BE2C (cell line): ENCODE measurements around the gene RGS19.

Experiments used
- DNase-seq: peaks from one replicate; pipeline ENCODE4 v3.0.0-alpha.2; 2020
- H3K27me3 ChIP-seq: fragments of 250-450 bp; sonication (Bioruptor Pico); 2 replicates; pipeline ENCODE4 v1.5.1; 2020; ENCODE audit warnings: mild to moderate bottlenecking
- H3K36me3 ChIP-seq: fragments of 250-450 bp; sonication (Bioruptor Pico); 2 replicates; pipeline ENCODE4 v1.5.1; 2020; ENCODE audit warnings: mild to moderate bottlenecking
- H3K4me1 ChIP-seq: fragments of 250-450 bp; sonication (Bioruptor Pico); 2 replicates; pipeline ENCODE4 v1.5.1; 2020
- H3K4me3 ChIP-seq: 2 replicates; pipeline ENCODE4 v1.5.1; 2011; ENCODE audit warnings: low read depth, low read length
- H3K9me3 ChIP-seq: fragments of 250-450 bp; sonication (Bioruptor Pico); 2 replicates; pipeline ENCODE4 v1.5.1; 2020
- CTCF ChIP-seq: IDR thresholded peaks from 2 replicates; pipeline ENCODE4 v1.5.1; 2012; ENCODE audit warnings: mild to moderate bottlenecking, low read depth, low read length

The RGS19 gene

GRCh38 chr20:64081624-64081964, 2.3 kb upstream of the RGS19 start:
- no peak for TF ChIP-seq CTCF
- no peak for DNase-seq
- Histone ChIP-seq H3K27me3 (no peaks in the 10 kb centered on the region), H3K4me3 (no peak overlapping the region), H3K4me1 (peaks cover 9% of the 10 kb centered on the region), H3K9me3 (no peaks in the 10 kb centered on the region), H3K36me3 (no peaks in the 10 kb centered on the region)

GRCh38 chr20:64080813-64081623, 1.7 kb upstream of the RGS19 start:
- no peaks in the 10 kb centered on the region; the same call in 1 of the 2 replicates for H3K36me3 ChIP-seq
- no peaks in the 10 kb centered on the region for H3K9me3 ChIP-seq
- DNase-seq = no peak
- H3K4me1 ChIP-seq = peaks cover 9% of the 10 kb centered on the region
- no peak overlapping the region for H3K4me3 ChIP-seq
- no peak for TF ChIP-seq CTCF
- H3K27me3 ChIP-seq = no peaks in the 10 kb centered on the region

- Histone ChIP-seq H3K4me3 (peak within 1 kb of the TSS; percentile 86), H3K4me1 (peaks cover 9% of the 10 kb centered on the region), H3K36me3 (no peaks in the 10 kb centered on the region; the same call in 1 of the 2 replicates), H3K27me3 (no peaks in the 10 kb centered on the region), H3K9me3 (no peaks in the 10 kb centered on the region)
- TF ChIP-seq CTCF = no peak
- DNase-seq = no peak
Measured at GRCh38 chr20:64080013-64080812, 895 bp upstream of the RGS19 start, which contains the start of gene OPRL1. Gene OPRL1 (plus strand): TSS chr20:64080082. CDS start chr20:64092721, 12,639 bp downstream.

GRCh38 chr20:64078934-64079272, 415 bp downstream of the RGS19 start:
- Histone ChIP-seq H3K4me1 (peaks cover 9% of the 10 kb centered on the region), H3K27me3 (no peaks in the 10 kb centered on the region), H3K36me3 (no peaks in the 10 kb centered on the region; the same call in 1 of the 2 replicates), H3K9me3 (no peaks in the 10 kb centered on the region), H3K4me3 (peak overlapping the region; percentile 86)
- no peak for TF ChIP-seq CTCF
- DNase-seq = no peak

GRCh38 chr20:64077876-64078551, 1.3 kb downstream of the RGS19 start:
- no peak for DNase-seq
- Histone ChIP-seq H3K4me3 (peak overlapping the region; percentile 86; the same call in 1 of the 2 replicates), H3K36me3 (no peaks in the 10 kb centered on the region; the same call in 1 of the 2 replicates), H3K4me1 (peaks cover 7% of the 10 kb centered on the region), H3K9me3 (no peaks in the 10 kb centered on the region), H3K27me3 (no peaks in the 10 kb centered on the region)
- no peak for TF ChIP-seq CTCF
